OCI-LY7 (cell line): ENCODE measurements around the gene POMGNT2. TPM values are rescaled to one million over a fixed set of nuclear protein-coding genes. Genes with fewer than 3 reads are reported as not detected.

ENCODE experiments used
- BruUV-seq: library from RNA; stranded (reverse); fragments of 400-500 nt; replicated peaks from 2 replicates; lab custom pipeline; 2021; lab: Mats Ljungman, UMichigan
- CTCF ChIA-PET: fragments of 300-600 bp; sonication (Branson Sonifier 250); formaldehyde crosslinking; loops from one replicate; lab custom pipeline; 2022; ENCODE audit warnings: antibody characterized with exemption; ENCODE audit not compliant: unreplicated experiment; lab: Charles Lee
- POLR2A ChIA-PET: fragments of 300-600 bp; sonication (Branson Sonifier 250); formaldehyde crosslinking; loops from one replicate; lab custom pipeline; 2022; ENCODE audit warnings: antibody characterized with exemption; lab: Charles Lee
- DNase-seq: peaks from one replicate; pipeline ENCODE4 v3.0.0-alpha.2; 2015; ENCODE audit warnings: low spot score
- H2AFZ ChIP-seq: fragments of 200-600 bp; sonication (generic), shearing (Covaris generic); 2 replicates; pipeline ENCODE4 v1.6.1; 2014; ENCODE audit warnings: mild to moderate bottlenecking, antibody characterized with exemption, low read length, moderate library complexity
- H3K27ac ChIP-seq: fragments of 200-600 bp; sonication (generic); 2 replicates; pipeline ENCODE4 v1.5.1; 2014; ENCODE audit warnings: mixed run types, low read depth, mild to moderate bottlenecking, moderate library complexity, low read length, inconsistent platforms; ENCODE audit not compliant: poor library complexity, severe bottlenecking
- H3K36me3 ChIP-seq: fragments of 200-600 bp; sonication (generic); 2 replicates; pipeline ENCODE4 v1.6.1; 2014; ENCODE audit warnings: mild to moderate bottlenecking, antibody characterized with exemption, low read length, moderate library complexity, mixed read lengths; ENCODE audit not compliant: insufficient read depth
- H3K4me1 ChIP-seq: fragments of 200-600 bp; sonication (generic); 2 replicates; pipeline ENCODE4 v1.5.1; 2014; ENCODE audit warnings: mild to moderate bottlenecking, low read length; ENCODE audit not compliant: insufficient read depth, poor library complexity, severe bottlenecking
- H3K4me2 ChIP-seq: fragments of 200-600 bp; sonication (generic); 2 replicates; pipeline ENCODE4 v1.6.1; 2014; ENCODE audit warnings: mild to moderate bottlenecking, low read length
- H3K4me3 ChIP-seq: fragments of 200-600 bp; sonication (generic); 2 replicates; pipeline ENCODE4 v1.5.1; 2014; ENCODE audit warnings: mild to moderate bottlenecking, low read depth, low read length; ENCODE audit not compliant: poor library complexity, severe bottlenecking
- H3K79me2 ChIP-seq: fragments of 200-600 bp; sonication (generic); 2 replicates; pipeline ENCODE4 v1.6.1; 2016; ENCODE audit warnings: low read depth, mild to moderate bottlenecking, low read length, moderate library complexity, mixed read lengths; ENCODE audit not compliant: insufficient read depth
- H3K9me2 ChIP-seq: fragments of 200-600 bp; sonication (generic); 2 replicates; pipeline ENCODE4 v1.6.1; 2016; ENCODE audit warnings: mild to moderate bottlenecking, low read length, mixed read lengths; ENCODE audit not compliant: insufficient read depth
- H3K9me3 ChIP-seq: fragments of 200-600 bp; sonication (generic); 2 replicates; pipeline ENCODE4 v1.6.1; 2014; ENCODE audit warnings: mild to moderate bottlenecking, mixed run types, low read length, mixed read lengths
- H4K20me1 ChIP-seq: fragments of 200-600 bp; sonication (generic); 2 replicates; pipeline ENCODE4 v1.6.1; 2014; ENCODE audit warnings: mild to moderate bottlenecking, antibody characterized with exemption, low read length, moderate library complexity, mixed read lengths; ENCODE audit not compliant: insufficient read depth
- EZH2phosphoT487 ChIP-seq: fragments of 200-600 bp; sonication (generic); IDR thresholded peaks from 2 replicates; pipeline ENCODE4 v1.6.1; 2018; ENCODE audit warnings: low read depth, borderline replicate concordance, mild to moderate bottlenecking, mixed run types, antibody characterized with exemption, low read length, moderate library complexity, mixed read lengths
- intact Hi-C: fragments of 100-400 bp; cut with micrococcal nuclease; formaldehyde crosslinking; loops from one replicate; pipeline ENCODE4 v1.10.0; 2022; ENCODE audit not compliant: unreplicated experiment
- total RNA-seq, 2 experiments: library from RNA; depleted of rRNA in 1 of 2; stranded (reverse); fragments of >200 nt in 1 of 2; shearing (Covaris generic) in 1 of 2; gene quantifications; 2 replicates each; pipeline ENCODE4 v1.2.3, GENCODE V29; 2014 to 2022
- TF ChIP-seq, protein P1 (sequence below): fragments of 200-600 bp; sonication (generic); conservative IDR thresholded peaks from 2 replicates; pipeline ENCODE4 v1.5.1; 2014; ENCODE audit warnings: mild to moderate bottlenecking, antibody characterized with exemption, low read length, moderate library complexity, mixed read lengths

Gene POMGNT2
- total RNA-seq, 2 experiments from 2014 or later, result not detected

DNA sequence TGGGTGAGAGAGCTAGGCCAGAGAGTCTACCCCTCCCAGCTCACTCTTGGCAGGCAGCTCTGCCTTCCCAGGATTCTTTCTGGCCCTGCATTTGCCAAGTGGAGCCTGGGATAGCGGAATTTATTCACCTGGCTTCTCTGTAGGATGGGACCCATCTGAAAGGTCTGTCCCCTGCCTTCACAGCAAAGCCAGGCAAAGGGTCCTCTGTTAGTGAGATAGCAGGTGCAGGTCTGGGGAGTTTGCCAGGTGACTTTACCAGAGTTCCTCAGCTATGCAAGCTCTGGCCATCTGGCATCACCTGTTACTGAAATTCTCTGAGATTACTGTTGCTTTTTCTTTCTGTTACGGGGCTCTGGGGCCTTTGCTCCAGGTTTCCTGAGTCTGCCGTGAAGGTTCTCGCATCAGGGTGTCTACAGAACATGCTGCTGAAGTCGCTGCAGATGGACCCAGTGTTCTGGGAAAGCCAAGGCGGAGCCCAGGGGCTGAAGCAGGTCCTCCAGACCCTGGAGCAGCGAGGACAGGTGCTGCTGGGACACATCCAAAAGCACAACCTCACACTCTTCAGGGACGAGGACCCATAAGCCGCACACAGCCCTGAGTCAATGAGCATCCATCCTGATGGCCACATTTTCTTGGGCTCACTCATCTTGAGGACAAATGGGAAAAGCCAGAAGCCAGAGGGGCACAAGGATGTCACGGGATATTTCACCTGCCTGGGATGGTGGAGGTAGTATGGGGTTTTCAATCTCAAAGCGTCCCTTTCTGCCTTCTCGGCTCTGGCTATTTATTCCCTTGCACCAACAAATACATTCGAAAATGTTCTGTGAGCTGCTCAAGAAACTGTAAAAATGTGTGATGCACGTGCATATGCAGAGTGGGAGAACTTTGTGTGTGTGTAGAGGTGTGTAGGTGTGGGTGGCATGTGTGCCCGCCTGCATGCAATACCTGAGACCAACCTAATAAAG is 49.8 kb downstream of the POMGNT2 start:
- CTCF ChIA-PET, result no interaction called here
- POLR2A ChIA-PET, result no interaction called here
- no peak overlapping the region for H3K4me2 ChIP-seq
- H3K4me1 ChIP-seq, result no peaks in the 10 kb centered on the region
- H2AFZ ChIP-seq, result no peak overlapping the region
- no peaks in the 10 kb centered on the region for H3K9me2 ChIP-seq
- no peaks in the 10 kb centered on the region for H4K20me1 ChIP-seq
- H3K27ac ChIP-seq, result no peak overlapping the region
- H3K9me3 ChIP-seq, result no peaks in the 10 kb centered on the region
- H3K79me2 ChIP-seq, result no peaks in the 10 kb centered on the region
- TF ChIP-seq EZH2phosphoT487, result no peak
- TF ChIP-seq, protein P1, sequence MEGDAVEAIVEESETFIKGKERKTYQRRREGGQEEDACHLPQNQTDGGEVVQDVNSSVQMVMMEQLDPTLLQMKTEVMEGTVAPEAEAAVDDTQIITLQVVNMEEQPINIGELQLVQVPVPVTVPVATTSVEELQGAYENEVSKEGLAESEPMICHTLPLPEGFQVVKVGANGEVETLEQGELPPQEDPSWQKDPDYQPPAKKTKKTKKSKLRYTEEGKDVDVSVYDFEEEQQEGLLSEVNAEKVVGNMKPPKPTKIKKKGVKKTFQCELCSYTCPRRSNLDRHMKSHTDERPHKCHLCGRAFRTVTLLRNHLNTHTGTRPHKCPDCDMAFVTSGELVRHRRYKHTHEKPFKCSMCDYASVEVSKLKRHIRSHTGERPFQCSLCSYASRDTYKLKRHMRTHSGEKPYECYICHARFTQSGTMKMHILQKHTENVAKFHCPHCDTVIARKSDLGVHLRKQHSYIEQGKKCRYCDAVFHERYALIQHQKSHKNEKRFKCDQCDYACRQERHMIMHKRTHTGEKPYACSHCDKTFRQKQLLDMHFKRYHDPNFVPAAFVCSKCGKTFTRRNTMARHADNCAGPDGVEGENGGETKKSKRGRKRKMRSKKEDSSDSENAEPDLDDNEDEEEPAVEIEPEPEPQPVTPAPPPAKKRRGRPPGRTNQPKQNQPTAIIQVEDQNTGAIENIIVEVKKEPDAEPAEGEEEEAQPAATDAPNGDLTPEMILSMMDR, result no peak
- H3K4me3 ChIP-seq, result no peak overlapping the region
- H3K36me3 ChIP-seq, result no peaks in the 10 kb centered on the region
- intact Hi-C loops, result no loop called here
- no TSS peak for BruUV-seq
- DNase-seq, result no peak

DNA sequence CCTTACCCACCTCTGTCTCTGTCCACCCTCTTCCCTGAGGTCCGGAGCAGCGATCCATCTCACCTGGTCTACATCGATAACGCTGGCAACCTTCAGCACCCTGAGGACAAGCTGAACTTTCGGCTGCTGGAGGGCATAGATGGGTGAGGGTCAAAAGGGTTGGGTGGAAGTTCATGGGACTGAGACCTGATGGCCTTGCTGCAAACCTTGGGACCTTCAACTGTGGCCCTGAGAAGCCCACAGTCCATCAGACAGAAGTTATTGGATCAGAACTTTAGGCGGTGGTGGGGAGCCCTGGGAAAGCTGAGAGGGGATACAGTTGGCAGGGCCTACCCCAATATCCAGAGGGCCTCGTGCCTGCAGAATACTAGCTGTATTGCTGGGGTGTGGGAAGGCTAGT is 50.5 kb downstream of the POMGNT2 start:
- intact Hi-C loops, result no loop called here
- no peaks in the 10 kb centered on the region for H3K79me2 ChIP-seq
- no peaks in the 10 kb centered on the region for H3K4me1 ChIP-seq
- BruUV-seq, result no TSS peak
- no peak for DNase-seq
- POLR2A ChIA-PET, result no interaction called here
- H3K4me2 ChIP-seq, result no peak overlapping the region
- TF ChIP-seq, protein P1, result no peak
- TF ChIP-seq EZH2phosphoT487, result no peak
- no peaks in the 10 kb centered on the region for H3K9me2 ChIP-seq
- H4K20me1 ChIP-seq, result no peaks in the 10 kb centered on the region
- H3K4me3 ChIP-seq, result no peak overlapping the region
- no peak overlapping the region for H3K27ac ChIP-seq
- CTCF ChIA-PET, result no interaction called here
- no peak overlapping the region for H2AFZ ChIP-seq
- no peaks in the 10 kb centered on the region for H3K36me3 ChIP-seq
- 0 out of 2 replicates have a peak, but pooled peaks cover 3% of the 10 kb centered on the region for H3K9me3 ChIP-seq

DNA sequence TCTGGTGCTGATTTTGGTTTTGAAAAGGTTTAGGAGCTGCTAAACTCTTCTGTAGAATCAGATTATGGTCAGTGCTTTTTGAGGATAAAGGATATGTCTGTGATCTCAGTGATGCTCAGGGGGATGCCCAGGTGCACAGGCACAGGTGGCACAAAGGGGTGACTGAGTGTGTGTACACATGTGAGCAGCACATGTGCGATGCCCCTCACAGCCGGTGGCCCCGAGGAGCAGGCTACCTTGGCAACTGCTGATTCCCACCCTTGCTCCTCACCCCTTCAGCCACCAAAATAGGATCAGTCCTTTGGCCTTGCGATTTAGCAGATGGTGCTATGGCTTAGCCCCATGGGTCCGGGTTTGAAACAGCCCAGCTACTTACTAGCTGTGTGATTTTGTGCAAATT is 51.1 kb downstream of the POMGNT2 start:
- Histone ChIP-seq H4K20me1 (no peaks in the 10 kb centered on the region), H3K4me2 (no peak overlapping the region), H2AFZ (no peak overlapping the region), H3K9me3 (0 out of 2 replicates have a peak, but pooled peaks cover 8% of the 10 kb centered on the region), H3K4me1 (no peaks in the 10 kb centered on the region), H3K4me3 (no peak overlapping the region), H3K36me3 (no peaks in the 10 kb centered on the region), H3K27ac (no peak overlapping the region), H3K9me2 (no peaks in the 10 kb centered on the region), H3K79me2 (no peaks in the 10 kb centered on the region)
- POLR2A ChIA-PET, result no interaction called here
- no peak for TF ChIP-seq EZH2phosphoT487
- DNase-seq, result no peak
- BruUV-seq, result no TSS peak
- intact Hi-C loops, result no loop called here
- CTCF ChIA-PET, result no interaction called here
